Nephron progenitor cell (in vitro differentiated cells): ENCODE measurements around the gene GNA12.

ENCODE experiments used
- DNase-seq: peaks from one replicate; pipeline ENCODE4 v3.0.0; 2021
- H3K27ac Mint-ChIP-seq: 2 replicates; pipeline ENCODE4 v1.8.0; 2021; ENCODE audit warnings: mild to moderate bottlenecking, moderate library complexity, mixed read lengths
- H3K27me3 Mint-ChIP-seq: 2 replicates; pipeline ENCODE4 v1.8.0; 2021; ENCODE audit warnings: mild to moderate bottlenecking, low read depth, mixed read lengths; ENCODE audit not compliant: poor library complexity
- H3K36me3 Mint-ChIP-seq: 2 replicates; pipeline ENCODE4 v1.8.0; 2021; ENCODE audit warnings: low read depth, mixed read lengths
- H3K4me1 Mint-ChIP-seq: 2 replicates; pipeline ENCODE4 v1.8.0; 2021; ENCODE audit warnings: mixed read lengths
- H3K4me3 Mint-ChIP-seq: 2 replicates; pipeline ENCODE4 v1.8.0; 2021; ENCODE audit warnings: mild to moderate bottlenecking, moderate library complexity, mixed read lengths
- H3K9me3 Mint-ChIP-seq: 2 replicates; pipeline ENCODE4 v1.8.0; 2021; ENCODE audit warnings: mild to moderate bottlenecking, moderate library complexity, mixed read lengths
- TF ChIP-seq, protein P1 (sequence below): fragments of 200-600 bp; sonication (generic); IDR thresholded peaks from 2 replicates; pipeline ENCODE4 v1.5.0; 2021; ENCODE audit warnings: antibody characterized with exemption

Gene GNA12

DNA sequence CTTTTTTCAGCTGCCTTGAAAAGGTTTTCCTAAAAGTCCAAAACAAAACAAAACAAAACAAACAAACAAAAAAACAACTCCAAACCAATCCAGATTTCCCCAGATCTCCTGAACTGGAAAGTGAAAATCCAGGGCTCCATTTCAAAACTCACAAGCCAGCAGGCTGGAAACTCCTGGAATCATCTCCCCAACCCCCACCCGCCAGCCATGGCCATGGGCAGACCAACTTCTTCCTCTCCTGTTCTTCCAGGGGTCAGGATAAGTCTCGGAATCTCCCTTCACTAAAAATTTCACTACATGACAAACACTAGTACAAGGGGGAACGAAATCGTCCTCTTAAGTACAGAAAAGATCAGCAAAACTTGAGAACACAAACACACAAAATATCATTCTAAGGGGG lies 40.4 kb downstream of the GNA12 start:
- Mint-ChIP-seq H3K4me3 (no peak overlapping the region), H3K27me3 (no peaks in the 10 kb centered on the region), H3K36me3 (peaks cover 26% of the 10 kb centered on the region), H3K27ac (peak overlapping the region; percentile 46), H3K4me1 (peaks cover 64% of the 10 kb centered on the region), H3K9me3 (peaks cover 7% of the 10 kb centered on the region)
- no peak for DNase-seq
- TF ChIP-seq, protein P1, sequence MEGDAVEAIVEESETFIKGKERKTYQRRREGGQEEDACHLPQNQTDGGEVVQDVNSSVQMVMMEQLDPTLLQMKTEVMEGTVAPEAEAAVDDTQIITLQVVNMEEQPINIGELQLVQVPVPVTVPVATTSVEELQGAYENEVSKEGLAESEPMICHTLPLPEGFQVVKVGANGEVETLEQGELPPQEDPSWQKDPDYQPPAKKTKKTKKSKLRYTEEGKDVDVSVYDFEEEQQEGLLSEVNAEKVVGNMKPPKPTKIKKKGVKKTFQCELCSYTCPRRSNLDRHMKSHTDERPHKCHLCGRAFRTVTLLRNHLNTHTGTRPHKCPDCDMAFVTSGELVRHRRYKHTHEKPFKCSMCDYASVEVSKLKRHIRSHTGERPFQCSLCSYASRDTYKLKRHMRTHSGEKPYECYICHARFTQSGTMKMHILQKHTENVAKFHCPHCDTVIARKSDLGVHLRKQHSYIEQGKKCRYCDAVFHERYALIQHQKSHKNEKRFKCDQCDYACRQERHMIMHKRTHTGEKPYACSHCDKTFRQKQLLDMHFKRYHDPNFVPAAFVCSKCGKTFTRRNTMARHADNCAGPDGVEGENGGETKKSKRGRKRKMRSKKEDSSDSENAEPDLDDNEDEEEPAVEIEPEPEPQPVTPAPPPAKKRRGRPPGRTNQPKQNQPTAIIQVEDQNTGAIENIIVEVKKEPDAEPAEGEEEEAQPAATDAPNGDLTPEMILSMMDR: no peak

DNA sequence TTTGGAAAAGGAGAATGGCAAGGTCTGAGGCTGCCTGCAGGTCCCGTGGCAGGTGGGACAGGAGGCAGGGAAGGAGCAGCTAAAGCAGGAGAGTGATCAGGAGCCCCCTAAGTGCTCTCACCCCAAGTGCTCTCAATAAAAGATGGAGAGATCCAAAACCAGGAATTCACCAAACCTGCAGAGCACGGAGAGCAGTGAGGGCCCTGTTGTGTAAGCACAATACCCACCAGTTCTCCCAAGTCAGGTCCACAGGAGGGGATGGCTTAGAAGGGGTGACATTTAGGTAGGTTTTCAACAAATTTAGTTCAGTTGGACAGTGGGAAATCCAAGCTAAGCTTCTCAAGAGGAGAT lies 40.8 kb downstream of the GNA12 start:
- peak overlapping the region; percentile 19 for H3K4me3 Mint-ChIP-seq
- H3K36me3 Mint-ChIP-seq: peaks cover 26% of the 10 kb centered on the region
- peaks cover 7% of the 10 kb centered on the region for H3K9me3 Mint-ChIP-seq
- TF ChIP-seq, protein P1: no peak
- peak overlapping the region; percentile 85 for H3K27ac Mint-ChIP-seq
- H3K27me3 Mint-ChIP-seq: no peaks in the 10 kb centered on the region
- peaks cover 60% of the 10 kb centered on the region for H3K4me1 Mint-ChIP-seq
- no peak for DNase-seq

DNA sequence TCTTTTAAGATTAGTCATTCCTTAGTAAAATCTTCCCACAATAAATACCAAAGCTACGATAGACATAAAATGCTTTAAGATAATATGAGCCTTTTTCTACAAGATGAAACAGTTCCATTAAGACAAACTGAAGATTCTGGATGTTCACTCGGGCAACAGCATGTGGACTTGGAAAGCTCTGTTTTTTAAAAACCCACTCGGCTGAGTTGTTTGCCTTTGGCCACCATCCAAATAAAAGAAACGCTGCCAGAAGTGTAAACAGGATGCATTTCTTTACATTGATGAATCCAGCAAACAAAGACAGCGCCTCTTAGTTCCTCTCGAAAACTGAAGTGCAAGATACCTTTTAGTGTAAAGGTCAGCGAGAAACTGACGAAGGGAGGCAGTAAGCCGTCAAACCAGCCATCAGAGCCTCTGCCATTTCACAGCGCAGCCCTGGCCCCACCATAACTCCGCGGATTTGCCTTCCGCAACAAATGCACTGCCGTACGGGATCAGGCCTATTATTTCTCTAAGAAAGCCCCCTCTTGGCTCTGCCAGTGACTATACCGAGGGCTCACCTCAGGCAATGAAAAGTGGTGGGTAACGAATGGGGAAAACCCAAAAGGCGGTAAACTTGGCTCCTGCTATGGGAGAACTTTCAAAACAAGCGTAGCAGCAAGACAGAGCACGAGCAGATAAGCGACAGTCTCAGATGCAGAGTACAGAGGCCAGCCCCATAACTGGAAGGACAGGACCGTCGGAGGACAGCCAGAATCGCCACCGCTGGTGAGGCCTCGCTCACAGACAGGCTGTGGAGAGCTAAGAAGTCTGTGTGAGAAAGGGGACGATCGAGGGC lies 41.4 kb downstream of the GNA12 start:
- Mint-ChIP-seq H3K27me3 (no peaks in the 10 kb centered on the region), H3K9me3 (peaks cover 7% of the 10 kb centered on the region), H3K4me3 (peak overlapping the region; percentile 19), H3K36me3 (peaks cover 32% of the 10 kb centered on the region), H3K4me1 (peaks cover 55% of the 10 kb centered on the region), H3K27ac (peak overlapping the region; percentile 85)
- DNase-seq: no peak
- TF ChIP-seq, protein P1: no peak

DNA sequence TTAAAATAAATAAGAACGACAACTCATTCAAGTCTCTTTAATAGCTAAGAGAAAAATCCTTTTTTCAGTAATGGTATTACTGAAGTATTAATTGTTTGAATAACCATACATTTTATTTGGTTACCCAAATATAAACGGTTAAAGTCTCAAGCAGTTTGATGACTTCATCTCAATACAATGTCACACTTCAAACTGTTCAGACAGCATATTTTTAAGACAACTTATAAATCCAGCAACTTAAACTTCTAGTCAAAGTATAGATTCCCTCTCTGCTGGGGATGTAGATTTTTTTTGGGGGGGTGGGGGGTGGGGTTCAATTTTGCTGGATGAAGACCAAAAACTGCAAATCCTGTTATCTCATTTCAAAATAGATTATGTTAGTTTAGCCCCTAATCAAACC lies 42.0 kb downstream of the GNA12 start:
- Mint-ChIP-seq H3K9me3 (peaks cover 7% of the 10 kb centered on the region), H3K36me3 (peaks cover 35% of the 10 kb centered on the region), H3K27ac (peak overlapping the region; percentile 24), H3K4me1 (peaks cover 53% of the 10 kb centered on the region), H3K27me3 (no peaks in the 10 kb centered on the region), H3K4me3 (no peak overlapping the region)
- no peak for DNase-seq
- TF ChIP-seq, protein P1: no peak

DNA sequence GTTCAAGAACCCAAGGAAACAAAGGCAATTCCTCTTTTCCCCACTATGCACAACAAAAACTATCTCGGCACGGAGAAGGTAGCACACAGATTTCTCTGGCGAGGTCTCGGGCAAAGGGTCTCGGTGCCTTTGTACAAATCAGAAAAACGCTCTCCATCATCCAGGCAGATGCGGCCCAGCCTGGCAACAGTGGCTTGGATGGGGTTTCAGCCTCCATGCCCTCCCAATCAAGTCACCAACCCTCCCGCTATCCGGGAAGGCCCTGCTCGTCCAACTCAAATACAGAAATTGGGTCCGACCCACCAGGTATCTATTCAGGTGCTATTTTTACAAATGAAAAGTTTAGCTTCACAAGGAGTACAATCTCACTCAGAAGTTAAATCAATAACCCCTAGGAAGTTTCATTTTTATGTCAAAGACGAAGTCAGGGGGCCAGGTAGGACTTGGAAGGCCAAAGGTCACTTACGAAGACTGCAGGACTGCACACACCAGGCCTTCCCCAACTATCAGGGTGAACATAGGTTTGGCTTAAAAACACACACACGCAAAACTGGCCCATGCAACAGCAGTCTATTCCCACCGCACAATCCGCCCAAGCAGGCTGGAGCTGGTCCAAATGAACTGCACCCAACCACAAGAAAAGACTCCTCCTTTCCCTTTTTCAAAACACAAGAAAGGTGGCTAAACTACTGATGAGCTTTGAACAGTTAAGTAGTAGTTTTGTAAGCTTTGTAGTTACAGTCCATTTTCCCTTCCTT lies 43.0 kb downstream of the GNA12 start:
- TF ChIP-seq, protein P1: no peak
- peaks cover 58% of the 10 kb centered on the region for H3K4me1 Mint-ChIP-seq
- peaks cover 7% of the 10 kb centered on the region for H3K9me3 Mint-ChIP-seq
- H3K36me3 Mint-ChIP-seq: peaks cover 35% of the 10 kb centered on the region
- DNase-seq: no peak
- H3K27me3 Mint-ChIP-seq: no peaks in the 10 kb centered on the region
- peak overlapping the region; percentile 14 for H3K27ac Mint-ChIP-seq
- H3K4me3 Mint-ChIP-seq: no peak overlapping the region
